Keratinocyte (primary cell): ENCODE measurements around the gene CD55. TPM values are rescaled to one million over a fixed set of nuclear protein-coding genes. Genes with fewer than 3 reads are reported as not detected.

Experiments
- DNase-seq: peaks from one replicate; pipeline ENCODE4 v3.0.0-alpha.2; 2011; ENCODE audit warnings: low read depth, missing footprints, low spot score
- FAIRE-seq: peaks from 2 replicates; lab custom pipeline; 2011; peaks lifted over from hg19 to GRCh38; lab: Jason Lieb, UNC
- H2AFZ ChIP-seq: 2 replicates; pipeline ENCODE4 v1.6.0; 2012; ENCODE audit warnings: low read length, control low read depth, inconsistent platforms; ENCODE audit not compliant: control insufficient read depth
- H3K27ac ChIP-seq: 2 replicates; pipeline ENCODE4 v1.5.1; 2011; ENCODE audit warnings: low read length; ENCODE audit not compliant: control insufficient read depth, insufficient read depth
- H3K27me3 ChIP-seq: 3 replicates; pipeline ENCODE4 v1.6.0; 2011; ENCODE audit warnings: low read length; ENCODE audit not compliant: control insufficient read depth, insufficient read depth; ENCODE audit errors: extremely low read depth
- H3K36me3 ChIP-seq, 2 experiments: 2 replicates in 1 of 2; 3 replicates in 1 of 2; pipeline ENCODE4 v1.5.1; 2011; ENCODE audit warnings: low read length in 2 of 2, mild to moderate bottlenecking in 1 of 2; ENCODE audit not compliant: control insufficient read depth in 2 of 2, insufficient read depth in 2 of 2; ENCODE audit errors: extremely low read depth in 1 of 2
- H3K4me1 ChIP-seq: 3 replicates; pipeline ENCODE4 v1.5.1; 2011; ENCODE audit warnings: low read length; ENCODE audit not compliant: control insufficient read depth, insufficient read depth; ENCODE audit errors: extremely low read depth
- H3K4me2 ChIP-seq: 3 replicates; pipeline ENCODE4 v1.6.0; 2011; ENCODE audit warnings: low read depth, low read length; ENCODE audit not compliant: control insufficient read depth, insufficient read depth; ENCODE audit errors: extremely low read depth
- H3K4me3 ChIP-seq, 3 experiments: fragments of 200-600 bp in 1 of 3; sonication (generic) in 1 of 3; 2 replicates in 2 of 3; 3 replicates in 1 of 3; pipeline ENCODE4 v1.5.1; 2011 to 2016; ENCODE audit warnings: low read length in 3 of 3, mild to moderate bottlenecking in 3 of 3, control low read depth in 2 of 3, inconsistent platforms in 1 of 3, low read depth in 1 of 3, mixed read lengths in 1 of 3, mixed run types in 1 of 3, moderate library complexity in 1 of 3; ENCODE audit not compliant: control insufficient read depth in 2 of 3, insufficient read depth in 2 of 3; ENCODE audit errors: extremely low read depth in 1 of 3
- H3K79me2 ChIP-seq: 2 replicates; pipeline ENCODE4 v1.6.0; 2012; ENCODE audit warnings: low read length; ENCODE audit not compliant: control insufficient read depth, insufficient read depth
- H3K9ac ChIP-seq: 3 replicates; pipeline ENCODE4 v1.6.0; 2011; ENCODE audit warnings: low read length; ENCODE audit not compliant: control insufficient read depth, insufficient read depth; ENCODE audit errors: extremely low read depth
- H3K9me1 ChIP-seq: 3 replicates; pipeline ENCODE4 v1.6.0; 2011; ENCODE audit warnings: low read length; ENCODE audit not compliant: control insufficient read depth, insufficient read depth; ENCODE audit errors: extremely low read depth
- H3K9me3 ChIP-seq: 2 replicates; pipeline ENCODE4 v1.5.1; 2012; ENCODE audit warnings: low read depth, low read length; ENCODE audit not compliant: control insufficient read depth
- H4K20me1 ChIP-seq: 3 replicates; pipeline ENCODE4 v1.6.0; 2011; ENCODE audit warnings: low read length; ENCODE audit not compliant: control insufficient read depth, insufficient read depth; ENCODE audit errors: extremely low read depth
- EZH2 ChIP-seq: IDR thresholded peaks from one replicate; pipeline ENCODE4 v1.6.1; 2012; ENCODE audit warnings: inconsistent platforms, mild to moderate bottlenecking, low read length, moderate library complexity
- dilution Hi-C: fragments of 300-500 bp; cut with MboI; formaldehyde crosslinking; loops from one replicate; pipeline ENCODE4 v1.7.0; 2020; ENCODE audit warnings: low sequenced_read_pairs; ENCODE audit not compliant: extremely low pct_ligation_motif_present
- polyA plus RNA-seq, 5 experiments: library from polyadenylated mRNA; depleted of rRNA in 3 of 5; stranded (reverse) in 3 of 5; stranded (forward) in 1 of 5; unstranded in 1 of 5; fragments of >200 nt; gene quantifications; 1 replicate in 1 of 5; 2 replicates in 3 of 5; 3 replicates in 1 of 5; pipeline versions ENCODE4 v1.2.1 to v1.2.3, GENCODE V29; 2011 to 2012; ENCODE audit warnings: missing spikeins in 2 of 5, low read depth in 1 of 5, low replicate concordance in 1 of 5
- TF ChIP-seq, protein P1 (sequence below), 3 experiments: IDR thresholded peaks in 1 of 3; conservative IDR thresholded peaks in 1 of 3; optimal IDR thresholded peaks in 1 of 3; 2 replicates in 2 of 3; 3 replicates in 1 of 3; pipeline versions ENCODE3 to v1.5.1; 2011; ENCODE audit warnings: low read length in 3 of 3, mild to moderate bottlenecking in 3 of 3, moderate library complexity in 2 of 3, control low read depth in 1 of 3, inconsistent platforms in 1 of 3; ENCODE audit not compliant: insufficient read depth in 2 of 3; ENCODE audit errors: extremely low read depth in 1 of 3

Gene CD55
- polyA plus RNA-seq, 1 donor (not counting 4 experiments of a cell fraction or from before 2014, with no cell fraction given) = 37.3 TPM

DNA sequence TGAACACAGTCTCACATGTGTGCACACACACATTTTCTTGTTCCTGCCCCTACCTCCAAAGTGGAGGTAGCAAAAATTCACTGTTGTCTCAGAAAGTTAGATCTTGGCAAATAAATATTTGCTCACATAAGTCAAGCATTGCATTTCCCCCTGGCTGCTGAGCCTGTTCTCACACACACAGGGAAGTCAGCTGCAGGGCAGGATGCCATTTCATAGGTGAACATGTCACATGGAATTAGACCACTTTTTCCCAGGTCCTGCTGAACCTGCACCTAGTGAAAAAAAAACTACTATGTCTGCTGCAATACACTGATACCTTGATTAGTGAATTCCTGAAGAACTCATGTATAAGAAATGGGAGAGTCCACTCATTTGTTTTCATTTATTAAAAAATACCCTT is 5.3 kb upstream of the CD55 start:
- peaks cover 34% of the 10 kb centered on the region for H3K4me1 ChIP-seq
- H3K9me3 ChIP-seq = no peaks in the 10 kb centered on the region
- peak overlapping the region in 1 of 3 experiments; percentile 19 for H3K4me3 ChIP-seq
- no peak overlapping the region for H3K9ac ChIP-seq
- peak overlapping the region; percentile 70 for H3K27ac ChIP-seq
- no peak for DNase-seq
- no peaks in the 10 kb centered on the region for H3K79me2 ChIP-seq
- dilution Hi-C loops = no loop called here
- H3K27me3 ChIP-seq = no peaks in the 10 kb centered on the region
- no peaks in the 10 kb centered on the region for H3K9me1 ChIP-seq
- H3K4me2 ChIP-seq = peak overlapping the region; percentile 72
- no peak overlapping the region for H2AFZ ChIP-seq
- no peak for FAIRE-seq
- H3K36me3 ChIP-seq = no peaks in the 10 kb centered on the region
- no peak for TF ChIP-seq EZH2
- TF ChIP-seq, protein P1, sequence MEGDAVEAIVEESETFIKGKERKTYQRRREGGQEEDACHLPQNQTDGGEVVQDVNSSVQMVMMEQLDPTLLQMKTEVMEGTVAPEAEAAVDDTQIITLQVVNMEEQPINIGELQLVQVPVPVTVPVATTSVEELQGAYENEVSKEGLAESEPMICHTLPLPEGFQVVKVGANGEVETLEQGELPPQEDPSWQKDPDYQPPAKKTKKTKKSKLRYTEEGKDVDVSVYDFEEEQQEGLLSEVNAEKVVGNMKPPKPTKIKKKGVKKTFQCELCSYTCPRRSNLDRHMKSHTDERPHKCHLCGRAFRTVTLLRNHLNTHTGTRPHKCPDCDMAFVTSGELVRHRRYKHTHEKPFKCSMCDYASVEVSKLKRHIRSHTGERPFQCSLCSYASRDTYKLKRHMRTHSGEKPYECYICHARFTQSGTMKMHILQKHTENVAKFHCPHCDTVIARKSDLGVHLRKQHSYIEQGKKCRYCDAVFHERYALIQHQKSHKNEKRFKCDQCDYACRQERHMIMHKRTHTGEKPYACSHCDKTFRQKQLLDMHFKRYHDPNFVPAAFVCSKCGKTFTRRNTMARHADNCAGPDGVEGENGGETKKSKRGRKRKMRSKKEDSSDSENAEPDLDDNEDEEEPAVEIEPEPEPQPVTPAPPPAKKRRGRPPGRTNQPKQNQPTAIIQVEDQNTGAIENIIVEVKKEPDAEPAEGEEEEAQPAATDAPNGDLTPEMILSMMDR (optimal IDR thresholded peaks at IDR 0.05 in 1 of 3, IDR thresholded peaks at IDR 0.05 in 1 of 3, conservative IDR thresholded peaks at IDR 0.05 in 1 of 3; ENCODE audit: extremely low read depth in 1 of 3, insufficient read depth in 2 of 3, low read length in 3 of 3) = peak in 1 of 3 experiments; percentile 19
- H4K20me1 ChIP-seq = no peaks in the 10 kb centered on the region

DNA sequence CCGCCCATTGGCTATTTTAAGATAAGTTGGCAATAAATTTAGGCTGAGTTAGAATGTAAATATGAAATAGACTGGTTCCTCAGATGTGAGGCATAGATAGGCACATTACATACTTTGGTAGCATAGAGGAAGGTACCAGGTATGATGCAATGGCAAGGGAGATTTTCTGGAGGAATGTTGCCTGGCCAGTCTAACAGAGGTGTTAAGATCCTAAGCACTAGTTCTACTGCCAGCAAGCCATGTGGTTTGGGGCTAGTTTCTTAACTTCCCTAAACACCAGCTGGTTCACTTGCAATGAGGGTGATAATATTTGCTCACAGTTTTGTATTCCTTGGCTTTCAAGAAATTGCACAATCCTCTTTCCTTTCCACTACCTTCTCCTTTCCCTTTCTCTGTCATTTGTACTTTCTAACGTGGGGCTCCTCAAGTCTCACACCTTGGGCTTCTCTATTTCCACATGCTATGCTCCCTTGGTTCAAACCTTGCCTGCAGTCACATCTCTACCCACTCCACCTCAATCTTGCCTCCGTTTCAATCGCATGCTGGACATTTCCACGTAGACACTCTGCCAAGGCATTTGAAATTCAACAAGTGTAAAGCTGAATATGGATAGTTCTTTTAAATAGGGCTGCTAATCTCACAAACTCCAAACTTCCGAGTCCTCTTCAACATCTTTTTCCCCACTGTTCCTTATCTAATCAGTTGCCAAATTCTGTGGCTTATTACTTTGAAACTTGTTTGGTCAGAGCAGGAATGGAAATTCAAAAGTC is 4.7 kb upstream of the CD55 start:
- Histone ChIP-seq H3K36me3 (no peaks in the 10 kb centered on the region), H3K9me1 (no peaks in the 10 kb centered on the region), H2AFZ (peak overlapping the region; percentile 67), H3K9ac (peak overlapping the region; percentile 23), H3K4me2 (peak overlapping the region; percentile 72), H4K20me1 (no peaks in the 10 kb centered on the region), H3K9me3 (no peaks in the 10 kb centered on the region), H3K27me3 (no peaks in the 10 kb centered on the region), H3K27ac (peak overlapping the region; percentile 70), H3K79me2 (no peaks in the 10 kb centered on the region), H3K4me1 (peaks cover 32% of the 10 kb centered on the region), H3K4me3 (peak overlapping the region in 1 of 3 experiments; percentile 19)
- DNase-seq (peak; percentile 61), FAIRE-seq (peak; percentile 87)
- dilution Hi-C loops = no loop called here
- TF ChIP-seq, protein P1 (optimal IDR thresholded peaks at IDR 0.05 in 1 of 3, IDR thresholded peaks at IDR 0.05 in 1 of 3, conservative IDR thresholded peaks at IDR 0.05 in 1 of 3; ENCODE audit: extremely low read depth in 1 of 3, insufficient read depth in 2 of 3, low read length in 3 of 3) = no peak
- TF ChIP-seq EZH2 = no peak
